ENCODE data around the gene ABCG4. TPM values are rescaled to one million over a fixed set of nuclear protein-coding genes. Genes with fewer than 3 reads are reported as not detected.

The ABCG4 gene
- total RNA-seq, 1 donor from 2014 or later = 1.8 TPM

DNA sequence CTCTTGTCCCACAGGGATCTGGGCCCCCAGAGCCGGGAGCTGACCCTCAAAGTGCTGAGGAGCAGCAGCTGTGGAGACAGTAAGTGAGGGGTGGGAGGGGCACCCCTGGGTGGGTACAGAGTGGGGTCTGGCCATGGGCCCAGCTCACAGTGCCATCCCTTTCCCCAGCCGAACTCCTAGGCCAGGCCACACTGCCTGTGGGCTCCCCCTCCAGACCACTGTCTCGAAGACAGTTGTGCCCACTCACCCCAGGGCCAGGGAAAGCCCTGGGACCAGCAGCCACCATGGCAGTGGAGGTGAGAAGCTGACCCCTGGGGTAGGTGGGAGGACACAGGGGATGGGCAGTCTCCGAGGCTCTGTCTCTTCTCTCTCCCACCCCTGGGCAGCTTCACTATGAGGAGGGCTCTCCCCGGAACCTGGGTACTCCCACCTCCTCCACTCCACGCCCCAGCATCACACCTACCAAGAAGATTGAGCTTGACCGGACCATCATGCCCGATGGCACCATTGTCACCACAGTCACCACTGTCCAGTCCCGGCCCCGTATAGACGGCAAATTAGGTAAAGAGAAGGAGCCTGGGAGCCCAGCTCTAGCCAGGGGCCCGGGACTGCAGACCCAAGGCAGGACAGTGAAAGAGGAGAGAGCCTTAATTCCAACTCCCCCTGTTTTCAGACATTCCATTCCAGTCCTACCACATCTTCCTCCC, 36.4 kb upstream of the ABCG4 start:
- H3K27me3 ChIP-seq (ENCODE audit: low read depth) = no peaks in the 10 kb centered on the region
- H3K36me3 ChIP-seq = peaks cover 61% of the 10 kb centered on the region
- DNase-seq = no peak
- TF ChIP-seq, protein P1, sequence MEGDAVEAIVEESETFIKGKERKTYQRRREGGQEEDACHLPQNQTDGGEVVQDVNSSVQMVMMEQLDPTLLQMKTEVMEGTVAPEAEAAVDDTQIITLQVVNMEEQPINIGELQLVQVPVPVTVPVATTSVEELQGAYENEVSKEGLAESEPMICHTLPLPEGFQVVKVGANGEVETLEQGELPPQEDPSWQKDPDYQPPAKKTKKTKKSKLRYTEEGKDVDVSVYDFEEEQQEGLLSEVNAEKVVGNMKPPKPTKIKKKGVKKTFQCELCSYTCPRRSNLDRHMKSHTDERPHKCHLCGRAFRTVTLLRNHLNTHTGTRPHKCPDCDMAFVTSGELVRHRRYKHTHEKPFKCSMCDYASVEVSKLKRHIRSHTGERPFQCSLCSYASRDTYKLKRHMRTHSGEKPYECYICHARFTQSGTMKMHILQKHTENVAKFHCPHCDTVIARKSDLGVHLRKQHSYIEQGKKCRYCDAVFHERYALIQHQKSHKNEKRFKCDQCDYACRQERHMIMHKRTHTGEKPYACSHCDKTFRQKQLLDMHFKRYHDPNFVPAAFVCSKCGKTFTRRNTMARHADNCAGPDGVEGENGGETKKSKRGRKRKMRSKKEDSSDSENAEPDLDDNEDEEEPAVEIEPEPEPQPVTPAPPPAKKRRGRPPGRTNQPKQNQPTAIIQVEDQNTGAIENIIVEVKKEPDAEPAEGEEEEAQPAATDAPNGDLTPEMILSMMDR (IDR thresholded peaks at IDR 0.05; ENCODE audit: borderline replicate concordance) = no peak
- H3K9me3 ChIP-seq (replicated peaks) = no peaks in the 10 kb centered on the region
- intact Hi-C loops (cut with micrococcal nuclease) = no loop called here
- no peak overlapping the region for H3K4me3 ChIP-seq
- H3K4me1 ChIP-seq = peaks cover 20% of the 10 kb centered on the region
- no peak overlapping the region for H3K27ac ChIP-seq (replicated peaks)

DNA sequence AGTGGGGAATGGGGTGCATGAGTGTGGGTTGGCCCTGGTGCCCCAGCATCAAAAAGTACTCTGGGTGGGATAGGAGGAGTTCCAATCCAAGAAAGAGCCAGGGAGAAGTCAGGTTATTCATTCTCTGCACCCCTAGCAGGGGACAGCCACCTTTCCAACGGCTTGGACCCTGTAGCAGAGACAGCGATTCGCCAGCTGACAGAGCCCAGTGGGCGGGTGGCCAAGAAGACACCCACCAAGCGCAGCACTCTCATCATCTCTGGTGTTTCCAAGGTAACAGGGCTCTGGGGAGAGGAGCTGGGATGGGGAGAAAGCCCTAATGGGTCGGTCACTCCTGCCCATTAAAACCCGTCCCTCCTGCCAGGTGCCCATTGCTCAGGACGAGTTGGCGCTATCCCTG, 35.1 kb upstream of the ABCG4 start:
- H3K27ac ChIP-seq (replicated peaks) = no peak overlapping the region
- TF ChIP-seq, protein P1 (IDR thresholded peaks at IDR 0.05; ENCODE audit: borderline replicate concordance) = no peak
- no peak overlapping the region for H3K4me3 ChIP-seq
- peaks cover 7% of the 10 kb centered on the region for H3K4me1 ChIP-seq
- no peaks in the 10 kb centered on the region for H3K27me3 ChIP-seq (ENCODE audit: low read depth)
- DNase-seq = no peak
- intact Hi-C loops (cut with micrococcal nuclease) = no loop called here
- no peaks in the 10 kb centered on the region for H3K9me3 ChIP-seq (replicated peaks)
- peaks cover 61% of the 10 kb centered on the region for H3K36me3 ChIP-seq

DNA sequence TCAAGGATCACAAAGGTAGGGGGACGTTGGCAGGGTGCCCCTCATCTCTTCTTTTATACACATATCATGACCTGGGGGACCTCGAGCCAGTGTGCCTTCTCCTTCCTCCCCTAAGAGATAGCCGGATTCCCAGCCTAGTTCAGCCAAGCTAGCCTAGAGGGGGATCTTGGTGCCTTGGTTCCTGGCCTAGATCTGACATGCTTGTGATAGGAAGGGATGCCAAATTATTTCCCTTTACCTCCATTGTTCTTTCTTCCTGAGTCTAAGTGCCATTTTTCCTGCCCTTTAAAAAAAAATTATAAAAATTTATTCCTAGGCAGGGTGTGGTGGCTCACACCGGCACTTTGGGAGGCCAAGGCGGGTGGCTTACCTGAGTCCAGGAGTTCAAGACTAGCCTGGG, 34.5 kb upstream of the ABCG4 start:
- DNase-seq = no peak
- no peaks in the 10 kb centered on the region for H3K27me3 ChIP-seq (ENCODE audit: low read depth)
- peaks cover under 1% of the 10 kb centered on the region for H3K4me1 ChIP-seq
- H3K4me3 ChIP-seq = no peak overlapping the region
- H3K9me3 ChIP-seq (replicated peaks) = no peaks in the 10 kb centered on the region
- TF ChIP-seq, protein P1 (IDR thresholded peaks at IDR 0.05; ENCODE audit: borderline replicate concordance) = no peak
- H3K36me3 ChIP-seq = peaks cover 61% of the 10 kb centered on the region
- no peak overlapping the region for H3K27ac ChIP-seq (replicated peaks)
- intact Hi-C loops (cut with micrococcal nuclease) = no loop called here

DNA sequence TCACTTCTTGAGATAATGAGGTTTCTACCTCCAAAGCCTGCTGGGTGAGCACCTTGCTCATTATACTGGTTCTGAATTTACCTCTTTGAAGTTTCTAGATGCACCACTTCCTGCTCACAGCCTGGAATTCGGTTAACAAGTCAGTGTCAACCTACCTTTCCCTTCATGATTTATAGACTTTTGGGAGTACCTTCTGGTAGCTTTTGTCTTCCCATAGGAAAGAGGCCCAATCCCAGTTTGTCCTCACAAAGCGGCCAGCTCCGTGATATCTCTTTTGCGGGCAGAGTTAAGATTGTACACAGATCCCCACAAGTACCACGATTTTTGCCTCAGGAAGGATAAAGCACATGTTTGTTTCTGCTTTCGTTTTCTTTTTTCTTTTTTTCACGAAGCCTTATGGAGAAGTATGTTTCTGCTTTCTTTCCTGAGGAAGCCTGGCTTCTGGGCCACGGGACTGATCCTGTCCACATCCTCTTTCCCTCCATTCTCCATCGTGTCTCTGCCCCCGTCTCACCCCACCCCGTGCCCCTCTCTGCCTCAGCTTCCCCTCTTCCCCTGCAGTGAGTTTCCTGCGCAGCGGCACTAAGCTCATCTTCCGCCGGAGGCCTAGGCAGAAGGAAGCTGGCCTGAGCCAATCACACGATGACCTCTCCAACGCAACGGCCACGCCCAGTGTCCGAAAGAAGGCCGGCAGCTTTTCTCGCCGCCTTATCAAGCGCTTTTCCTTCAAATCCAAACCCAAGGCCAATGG, 33.2 kb upstream of the ABCG4 start:
- Histone ChIP-seq H3K4me3 (peak overlapping the region; percentile 4), H3K4me1 (peaks cover 4% of the 10 kb centered on the region), H3K27ac (replicated peaks) (peak overlapping the region; percentile 18), H3K36me3 (peaks cover 52% of the 10 kb centered on the region), H3K27me3 (ENCODE audit: low read depth) (no peaks in the 10 kb centered on the region), H3K9me3 (replicated peaks) (no peaks in the 10 kb centered on the region)
- peak; percentile 56 for DNase-seq
- intact Hi-C loops (cut with micrococcal nuclease) = no loop called here
- TF ChIP-seq, protein P1 (IDR thresholded peaks at IDR 0.05; ENCODE audit: borderline replicate concordance) = no peak

DNA sequence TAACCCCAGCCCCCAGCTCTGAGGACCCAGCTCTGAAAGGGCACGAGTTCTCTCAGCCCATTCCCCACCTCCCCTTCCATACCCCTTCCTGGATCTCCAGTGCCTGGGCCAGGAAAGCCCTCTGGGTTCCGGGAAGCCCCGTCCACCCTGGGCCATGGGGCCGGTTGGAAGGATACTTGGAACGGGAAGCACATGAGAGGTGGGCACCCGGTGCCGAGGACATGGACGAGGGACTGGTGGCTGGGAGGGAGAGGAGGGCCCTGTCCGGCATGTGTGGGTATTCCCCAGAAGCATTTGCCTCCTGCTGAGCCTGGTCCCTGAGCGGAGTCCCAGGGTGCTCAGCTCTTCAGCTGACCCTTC, 32.6 kb upstream of the ABCG4 start:
- Histone ChIP-seq H3K4me3 (peak overlapping the region; percentile 2), H3K27me3 (ENCODE audit: low read depth) (no peaks in the 10 kb centered on the region), H3K9me3 (replicated peaks) (no peaks in the 10 kb centered on the region), H3K36me3 (peaks cover 47% of the 10 kb centered on the region), H3K4me1 (peaks cover 8% of the 10 kb centered on the region), H3K27ac (replicated peaks) (peak overlapping the region; percentile 18)
- TF ChIP-seq, protein P1 (IDR thresholded peaks at IDR 0.05; ENCODE audit: borderline replicate concordance) = no peak
- intact Hi-C loops (cut with micrococcal nuclease) = no loop called here
- no peak for DNase-seq
